Measurements from ENCODE around the gene LRRC8B.

LRRC8B gene

DNA sequence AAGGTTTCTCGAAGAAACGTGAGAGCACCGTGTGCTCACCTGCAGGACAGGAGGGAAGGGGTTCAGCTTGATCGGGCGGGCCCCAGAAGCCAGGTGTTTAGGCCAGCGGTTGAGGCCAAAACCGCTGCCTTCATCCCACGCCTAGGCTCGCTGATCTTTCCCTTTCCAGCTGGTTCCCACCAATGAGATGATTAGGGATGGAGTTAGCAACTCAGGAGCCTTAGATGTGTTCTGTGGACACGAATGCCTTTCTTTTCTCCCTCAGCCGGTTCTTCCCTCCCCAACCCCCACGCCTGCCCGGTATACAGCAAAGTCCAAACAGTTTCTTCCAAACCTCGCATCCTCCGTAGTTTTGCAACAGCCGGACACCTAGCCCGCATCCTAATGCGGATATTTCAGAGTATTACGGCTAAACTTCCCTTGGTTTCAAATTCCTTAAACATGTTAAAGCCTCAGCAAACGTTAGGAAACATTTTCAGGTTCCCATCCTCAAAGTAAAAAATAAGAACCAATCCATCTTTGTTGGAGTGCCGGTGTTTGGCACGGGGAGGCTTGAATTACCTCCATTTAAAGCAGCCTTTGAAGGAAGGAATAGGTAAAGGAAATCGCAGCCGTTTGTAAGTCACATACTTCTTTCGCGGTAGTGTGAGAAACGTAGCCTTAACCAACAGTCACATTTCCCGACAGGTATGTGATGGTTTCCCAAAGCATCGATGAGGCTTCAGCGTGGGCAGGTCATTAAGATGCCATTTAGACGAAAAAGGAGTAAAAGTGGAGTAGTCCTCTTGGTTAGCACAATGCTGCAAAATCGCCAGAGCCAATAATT lies 109.4 kb downstream of the LRRC8B start:
- no peak for DNase-seq (ENCODE audit: low read depth)

DNA sequence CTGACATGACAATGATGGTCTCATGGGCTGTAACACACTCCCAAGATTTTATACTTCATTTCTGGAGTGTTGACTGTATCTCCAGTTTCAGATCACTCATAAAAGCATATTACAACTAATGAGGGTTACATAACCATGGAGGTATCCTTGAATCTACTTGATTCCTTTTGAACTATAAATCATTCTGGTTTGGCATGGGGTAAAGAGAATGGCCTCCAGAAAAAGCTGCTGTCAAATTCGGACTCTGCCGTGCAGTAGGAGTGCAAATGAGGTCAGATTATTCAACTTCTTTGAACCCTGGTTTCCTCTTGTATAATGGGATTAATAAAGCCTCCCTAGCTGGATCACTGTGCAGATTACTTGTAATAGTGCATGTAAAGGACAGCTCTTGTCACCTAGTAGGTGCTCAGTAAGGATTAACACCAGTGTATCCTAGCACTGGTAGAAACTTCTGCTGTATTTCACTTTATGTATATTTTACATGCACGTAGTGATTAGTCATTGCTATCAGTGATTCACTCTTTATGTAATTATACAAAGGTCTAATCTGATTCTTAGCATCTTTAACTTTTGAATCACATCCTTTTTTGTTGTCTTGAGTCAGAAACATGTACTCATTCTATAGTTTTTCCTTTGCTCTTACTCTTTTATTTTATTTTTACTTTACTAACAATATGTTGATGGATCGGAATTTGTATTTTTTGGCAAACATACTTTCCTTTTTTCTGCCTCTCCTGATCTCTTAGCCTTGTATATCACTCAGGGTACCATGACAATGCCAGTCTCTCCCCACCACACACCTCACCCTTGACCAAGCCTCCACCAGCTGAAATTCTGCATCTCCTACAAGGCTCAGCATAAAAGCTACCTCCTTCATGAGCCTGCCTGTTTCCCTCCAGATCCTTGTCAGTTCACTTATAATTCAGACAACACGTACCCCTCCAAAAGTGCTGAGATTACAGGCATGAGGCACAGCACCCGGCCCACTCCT lies 111.5 kb downstream of the LRRC8B start:
- DNase-seq (ENCODE audit: low read depth): no peak

DNA sequence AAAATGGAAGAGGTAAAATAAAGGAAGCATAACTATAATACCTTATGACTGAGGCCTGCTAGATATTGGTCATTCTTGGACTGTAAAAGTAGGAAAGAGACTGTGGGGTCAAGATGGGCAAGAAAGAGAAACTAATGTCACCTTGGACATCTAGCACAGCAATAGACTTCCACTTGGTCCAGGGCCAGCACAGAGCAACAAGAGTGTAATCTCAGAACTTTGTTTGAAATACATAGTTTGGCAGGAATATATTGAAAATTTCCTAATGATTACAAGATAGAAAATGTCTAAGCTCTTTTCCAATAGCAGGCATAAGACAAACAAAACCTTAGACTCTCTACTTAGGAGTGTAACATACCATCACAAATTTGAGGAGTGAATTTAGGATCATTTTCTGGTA lies 112.9 kb downstream of the LRRC8B start:
- DNase-seq (ENCODE audit: low read depth): no peak

DNA sequence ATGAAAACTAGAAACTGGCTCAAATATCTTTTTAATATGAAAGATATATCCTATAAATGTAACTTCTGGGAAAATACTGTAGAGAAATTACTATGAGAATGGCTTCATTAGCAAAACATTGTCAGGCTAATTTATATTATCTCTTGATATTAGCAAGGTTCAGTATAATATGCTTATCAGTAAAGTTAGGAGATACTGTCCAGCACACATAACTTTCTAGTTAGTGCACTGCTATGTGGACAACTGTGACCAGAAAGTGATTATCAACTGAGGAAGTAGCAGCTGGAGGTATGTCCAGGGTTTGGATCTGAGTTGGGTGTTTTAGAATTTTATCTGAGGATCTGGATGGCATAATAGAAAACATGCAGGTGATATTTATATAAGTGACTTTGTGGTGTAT lies 115.8 kb downstream of the LRRC8B start:
- no peak for DNase-seq (ENCODE audit: low read depth)

DNA sequence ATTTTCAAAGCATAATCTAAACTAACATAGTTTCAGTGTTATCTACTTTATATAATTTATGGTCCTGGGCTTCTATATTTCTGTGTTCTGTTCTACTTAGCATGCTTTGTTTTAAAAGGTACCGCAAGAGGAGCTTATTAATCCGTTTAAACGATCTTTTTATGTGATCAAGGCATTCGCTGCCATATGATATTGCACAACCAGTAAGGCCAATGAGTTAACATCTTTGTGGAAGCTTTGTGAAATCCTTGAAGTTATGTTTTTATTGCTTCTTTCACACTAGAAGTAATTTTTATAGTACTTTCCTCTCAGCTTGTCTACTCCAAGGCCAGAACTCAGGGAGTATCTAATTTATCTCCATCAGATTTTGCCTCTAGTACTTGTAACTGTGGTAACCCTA lies 117.2 kb downstream of the LRRC8B start:
- no peak for DNase-seq (ENCODE audit: low read depth)

DNA sequence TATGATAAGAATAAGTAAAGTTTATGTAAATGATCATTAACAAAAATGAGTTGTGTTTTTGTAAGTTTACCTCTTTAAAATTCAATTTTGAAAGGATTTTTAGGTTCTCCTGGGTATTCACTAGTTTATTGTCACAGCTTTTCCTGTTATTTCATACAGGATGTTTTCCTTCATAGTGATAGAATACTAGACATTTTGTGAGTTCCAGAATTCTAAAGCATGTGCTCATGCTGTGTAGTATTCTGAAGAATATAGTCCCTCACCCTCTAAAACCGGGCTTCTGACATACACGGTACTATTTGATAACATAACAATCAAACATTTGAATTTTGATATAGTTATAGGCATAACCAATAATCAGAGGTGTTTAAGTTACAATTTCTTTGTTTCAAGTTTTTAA lies 118.9 kb downstream of the LRRC8B start:
- no peak for DNase-seq (ENCODE audit: low read depth)

DNA sequence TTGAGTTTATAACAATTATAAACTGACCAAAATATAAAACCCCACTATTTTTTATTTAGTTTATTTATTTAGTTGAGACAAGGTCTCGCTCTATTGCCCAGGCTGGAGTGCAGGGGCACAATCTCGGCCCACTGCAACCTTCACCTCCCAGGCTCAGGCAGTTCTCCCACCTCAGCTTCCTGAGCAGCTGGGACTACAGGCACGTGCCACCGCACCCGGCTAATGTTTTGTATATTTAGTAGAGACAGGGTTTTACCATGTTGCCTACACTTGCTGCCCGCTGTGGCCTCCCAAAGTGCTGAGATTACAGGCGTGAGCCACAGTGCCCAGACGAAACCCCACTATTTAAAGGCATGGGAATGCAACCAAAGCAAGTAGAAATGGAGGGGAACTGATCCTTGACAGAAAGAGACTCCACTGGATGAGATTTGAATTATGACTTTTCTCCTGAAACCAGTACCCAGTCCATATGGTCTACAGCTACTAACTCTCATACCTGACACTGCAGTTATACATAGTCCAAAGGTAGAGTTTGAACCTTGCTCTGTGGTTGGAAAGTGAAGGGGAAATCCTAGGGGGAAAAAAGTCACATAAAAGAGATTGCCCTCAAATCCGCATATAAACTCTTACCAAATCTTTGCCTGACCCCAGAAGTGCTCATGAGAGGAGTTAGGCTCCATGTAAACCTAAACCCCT lies 119.6 kb downstream of the LRRC8B start:
- no peak for DNase-seq (ENCODE audit: low read depth)

DNA sequence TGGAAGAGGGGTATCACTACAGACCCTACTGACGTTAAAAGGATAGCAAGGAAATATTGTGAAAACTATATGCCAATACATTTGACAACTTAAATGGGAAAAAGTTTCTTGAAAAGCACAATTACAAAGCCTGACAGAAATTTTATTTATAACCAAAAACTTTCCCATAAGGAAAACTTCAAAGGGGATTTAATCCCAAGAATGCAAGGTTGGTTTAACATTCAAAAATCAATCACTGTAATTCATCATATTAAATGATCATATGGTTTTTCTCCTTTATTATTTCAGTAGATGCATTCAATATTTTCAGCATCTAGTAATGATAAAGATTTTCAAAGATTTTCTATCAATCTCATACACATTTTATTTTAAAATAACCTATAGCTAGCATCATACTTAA lies 121.6 kb downstream of the LRRC8B start:
- no peak for DNase-seq (ENCODE audit: low read depth)

Data from activated gamma-delta T cell treated with anti-CD3 and anti-CD28 coated beads, Interleukin-2, amount 50 U/mL, for 16 hours (primary cell).